ENCODE measurements around the gene RBMS1. TPM values are rescaled to one million over a fixed set of nuclear protein-coding genes. Genes with fewer than 3 reads are reported as not detected.
A peak's percentile ranks its signal among the peaks of the same experiment; 100 is the strongest.

The RBMS1 gene, protein sequence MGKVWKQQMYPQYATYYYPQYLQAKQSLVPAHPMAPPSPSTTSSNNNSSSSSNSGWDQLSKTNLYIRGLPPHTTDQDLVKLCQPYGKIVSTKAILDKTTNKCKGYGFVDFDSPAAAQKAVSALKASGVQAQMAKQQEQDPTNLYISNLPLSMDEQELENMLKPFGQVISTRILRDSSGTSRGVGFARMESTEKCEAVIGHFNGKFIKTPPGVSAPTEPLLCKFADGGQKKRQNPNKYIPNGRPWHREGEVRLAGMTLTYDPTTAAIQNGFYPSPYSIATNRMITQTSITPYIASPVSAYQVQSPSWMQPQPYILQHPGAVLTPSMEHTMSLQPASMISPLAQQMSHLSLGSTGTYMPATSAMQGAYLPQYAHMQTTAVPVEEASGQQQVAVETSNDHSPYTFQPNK
- 10 to 100 TPM in 4 of 6 experiments, 1 to 10 TPM in 2; 8.5 to 21.4 (median 14.3) TPM for total RNA-seq
- long read RNA-seq, full-length matches to known transcripts: 1 of 4 reads
- long read RNA-seq, partial matches to known transcripts: 1 of 4 reads
- long read RNA-seq, other reads (novel, unspliced or antisense): 2 of 4 reads

DNA sequence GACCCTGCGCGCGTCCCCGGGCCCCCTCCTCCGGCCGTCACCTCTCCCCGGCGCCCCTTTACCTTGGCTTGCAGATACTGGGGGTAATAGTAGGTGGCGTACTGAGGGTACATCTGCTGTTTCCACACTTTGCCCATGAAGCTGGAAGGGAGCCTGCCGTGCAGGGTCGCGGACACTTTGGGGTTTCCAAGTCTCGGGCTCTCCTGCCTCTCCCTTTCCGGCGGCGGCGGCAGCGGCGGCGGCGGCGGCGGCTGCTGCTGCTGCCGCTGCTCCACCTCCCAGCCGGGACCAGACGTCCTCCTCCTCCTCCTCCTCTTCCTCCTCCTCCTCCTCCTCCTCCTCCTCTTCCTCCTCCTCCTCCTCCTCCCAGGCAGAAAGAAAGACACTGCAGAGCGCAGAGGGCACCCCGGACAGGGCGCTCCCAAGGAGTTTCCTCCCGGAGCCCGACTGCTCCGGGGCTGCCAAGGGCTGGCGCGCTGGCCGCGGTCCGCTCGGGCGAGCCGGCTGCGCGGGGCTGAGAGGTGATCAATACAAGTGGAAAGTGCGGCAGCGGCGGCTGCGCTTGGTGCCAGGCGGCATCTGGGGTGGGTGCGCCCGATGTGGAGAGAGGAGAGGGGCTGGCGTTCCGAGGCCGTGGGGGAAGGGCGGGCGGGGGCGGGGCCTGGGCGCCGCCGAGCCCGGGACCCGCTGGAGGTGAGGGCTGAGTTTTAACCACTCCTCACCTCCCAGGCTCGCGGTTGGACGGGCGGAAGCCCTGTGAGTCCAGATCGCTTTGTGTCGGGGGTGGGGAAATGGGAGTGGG is at the start of gene RBMS1:
Gene RBMS1, minus strand, starts transcription at position 581 of the 802 bp plus-strand sequence. Its CDS starts 444 bp downstream, at position 137.
- Histone ChIP-seq H3K4me1 (peaks cover 0 to 17% (median 3%) of the 10 kb centered on the region in 4 donors), H3K27ac (peak within 1 kb of the TSS; percentile 92 to 95 (median 93)), H3K9me3 (no peaks in the 10 kb centered on the region), H3K27me3 (no peaks in the 10 kb centered on the region), H3K4me3 (peak within 1 kb of the TSS; percentile 80 to 87 (median 86)), H3K36me3 (no peaks in the 10 kb centered on the region)
- under 1% methylated on average over 36 of the region's 66 CpGs for WGBS (ENCODE audit: insufficient coverage, low coverage, low lambda C conversion rate, missing lambda C conversion rate)
- DNase-seq: peak; percentile 57 to 76 (median 74)
- TF ChIP-seq, protein P1, sequence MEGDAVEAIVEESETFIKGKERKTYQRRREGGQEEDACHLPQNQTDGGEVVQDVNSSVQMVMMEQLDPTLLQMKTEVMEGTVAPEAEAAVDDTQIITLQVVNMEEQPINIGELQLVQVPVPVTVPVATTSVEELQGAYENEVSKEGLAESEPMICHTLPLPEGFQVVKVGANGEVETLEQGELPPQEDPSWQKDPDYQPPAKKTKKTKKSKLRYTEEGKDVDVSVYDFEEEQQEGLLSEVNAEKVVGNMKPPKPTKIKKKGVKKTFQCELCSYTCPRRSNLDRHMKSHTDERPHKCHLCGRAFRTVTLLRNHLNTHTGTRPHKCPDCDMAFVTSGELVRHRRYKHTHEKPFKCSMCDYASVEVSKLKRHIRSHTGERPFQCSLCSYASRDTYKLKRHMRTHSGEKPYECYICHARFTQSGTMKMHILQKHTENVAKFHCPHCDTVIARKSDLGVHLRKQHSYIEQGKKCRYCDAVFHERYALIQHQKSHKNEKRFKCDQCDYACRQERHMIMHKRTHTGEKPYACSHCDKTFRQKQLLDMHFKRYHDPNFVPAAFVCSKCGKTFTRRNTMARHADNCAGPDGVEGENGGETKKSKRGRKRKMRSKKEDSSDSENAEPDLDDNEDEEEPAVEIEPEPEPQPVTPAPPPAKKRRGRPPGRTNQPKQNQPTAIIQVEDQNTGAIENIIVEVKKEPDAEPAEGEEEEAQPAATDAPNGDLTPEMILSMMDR (IDR thresholded peaks at IDR 0.05): no peak
- TF ChIP-seq POLR2A (IDR thresholded peaks at IDR 0.05): no peak
- peak; percentile 51 to 73 (median 60) for ATAC-seq
- intact Hi-C loops (cut with DNase I): no loop called here

DNA sequence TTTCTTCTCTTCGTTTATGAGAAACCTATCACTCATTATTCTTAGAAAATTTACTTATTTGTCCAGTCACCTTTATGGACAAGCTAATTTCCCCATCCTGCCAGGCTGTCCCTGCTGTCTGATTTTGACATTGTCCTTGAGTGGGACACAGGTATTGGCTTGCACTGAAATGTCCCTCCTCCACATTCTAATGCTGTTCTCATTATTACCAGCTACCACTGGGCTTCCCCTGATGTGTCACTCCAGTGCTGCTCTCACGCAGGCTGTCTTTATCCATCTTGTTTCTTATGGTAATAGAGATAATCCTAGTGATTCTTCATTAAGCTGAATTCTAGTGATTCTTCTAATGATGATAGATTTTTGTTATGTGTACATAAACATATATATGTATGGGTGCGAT is 48.1 kb upstream of the RBMS1 start:
- Histone ChIP-seq H3K4me3 (no peak overlapping the region), H3K9me3 (no peaks in the 10 kb centered on the region), H3K36me3 (no peaks in the 10 kb centered on the region), H3K27ac (no peak overlapping the region), H3K4me1 (no peaks in the 10 kb centered on the region), H3K27me3 (no peaks in the 10 kb centered on the region)
- 76% methylated on average over 3 of the region's 3 CpGs for WGBS (ENCODE audit: insufficient coverage, low coverage, low lambda C conversion rate, missing lambda C conversion rate)
- ATAC-seq: no peak
- intact Hi-C loops (cut with DNase I): no loop called here
- TF ChIP-seq, protein P1 (IDR thresholded peaks at IDR 0.05): no peak
- no peak for TF ChIP-seq POLR2A (IDR thresholded peaks at IDR 0.05)
- DNase-seq: no peak

DNA sequence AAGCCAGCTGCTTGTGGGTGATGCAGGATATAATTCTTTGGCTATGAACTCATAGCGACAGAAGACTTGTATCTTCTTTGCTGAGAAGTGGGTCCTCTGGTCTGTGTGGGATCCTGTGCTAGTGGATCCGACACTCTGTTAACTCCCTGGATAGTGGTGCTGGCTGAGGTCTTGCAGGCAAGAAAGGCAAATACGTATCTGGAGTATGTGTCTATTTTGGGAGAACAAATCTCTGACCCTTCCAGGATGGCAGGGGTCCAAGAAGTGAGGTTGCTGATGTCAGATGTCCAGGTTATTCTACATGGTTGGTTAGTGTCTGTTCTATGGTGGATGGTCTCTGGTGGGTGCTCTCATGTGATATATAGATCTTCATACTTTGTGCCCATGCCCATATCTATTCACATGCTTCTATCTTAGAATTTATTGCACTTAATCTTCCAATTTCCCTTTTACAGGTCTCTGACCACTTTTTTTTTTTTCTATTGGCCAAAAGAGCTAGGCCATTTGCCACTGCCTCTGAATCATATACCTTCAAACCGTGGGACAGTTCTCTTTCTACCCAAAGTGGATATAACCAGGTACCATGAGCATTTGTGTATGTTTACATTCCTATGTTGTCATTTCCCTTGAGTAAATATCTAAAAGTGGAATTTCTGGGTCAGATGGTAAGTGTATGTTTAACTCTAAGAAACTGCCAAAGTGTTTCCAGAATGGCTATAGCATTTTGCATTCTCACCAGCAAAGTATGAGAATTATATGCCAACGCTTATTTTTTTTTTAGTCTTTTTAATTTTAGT is 45.1 kb upstream of the RBMS1 start:
- intact Hi-C loops (cut with DNase I): no loop called here
- H3K9me3 ChIP-seq: no peaks in the 10 kb centered on the region
- H3K27me3 ChIP-seq: no peaks in the 10 kb centered on the region
- WGBS (ENCODE audit: insufficient coverage, low coverage, low lambda C conversion rate, missing lambda C conversion rate): 78% methylated on average over 4 of the region's 5 CpGs
- DNase-seq (no peak), ATAC-seq (no peak)
- H3K36me3 ChIP-seq: no peaks in the 10 kb centered on the region
- TF ChIP-seq POLR2A (IDR thresholded peaks at IDR 0.05): no peak
- TF ChIP-seq, protein P1 (IDR thresholded peaks at IDR 0.05): no peak
- no peak overlapping the region for H3K4me3 ChIP-seq
- no peaks in the 10 kb centered on the region for H3K4me1 ChIP-seq
- H3K27ac ChIP-seq: no peak overlapping the region

DNA sequence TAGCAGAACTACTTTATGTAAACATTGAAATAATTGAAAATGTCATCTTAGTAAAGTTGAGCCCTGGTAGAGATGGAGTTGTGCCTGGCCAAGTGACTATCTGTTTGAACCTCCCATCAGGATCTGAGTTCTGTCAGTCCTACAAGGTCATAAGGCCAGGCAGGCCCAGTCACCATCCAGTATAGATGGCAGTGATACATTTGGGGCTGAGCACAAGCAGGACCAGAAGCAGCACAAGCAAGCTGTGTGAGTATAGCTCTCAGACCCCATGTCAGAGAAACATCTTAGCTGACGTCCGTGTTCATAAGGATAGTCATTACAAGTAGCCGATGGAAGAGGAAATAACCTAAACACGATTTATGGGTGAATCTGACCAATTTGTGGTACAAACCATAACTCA is 44.5 kb upstream of the RBMS1 start:
- H3K27me3 ChIP-seq: no peaks in the 10 kb centered on the region
- intact Hi-C loops (cut with DNase I): no loop called here
- WGBS (ENCODE audit: insufficient coverage, low coverage, low lambda C conversion rate, missing lambda C conversion rate): 57% methylated on average over 1 of the region's 4 CpGs

More for the DNA sequence above, 44.5 kb upstream of the RBMS1 start:
- TF ChIP-seq POLR2A (IDR thresholded peaks at IDR 0.05): no peak
- TF ChIP-seq, protein P1 (IDR thresholded peaks at IDR 0.05): no peak
- H3K27ac ChIP-seq: no peak overlapping the region
- H3K4me3 ChIP-seq: no peak overlapping the region
- no peaks in the 10 kb centered on the region for H3K9me3 ChIP-seq
- DNase-seq (no peak), ATAC-seq (no peak)
- no peaks in the 10 kb centered on the region for H3K4me1 ChIP-seq
- H3K36me3 ChIP-seq: no peaks in the 10 kb centered on the region

Data from right lobe of liver (tissue), 6 donors.